Peyer's patch (tissue), 4 donors: ENCODE results near the gene RAB34. TPM values are rescaled to one million over a fixed set of nuclear protein-coding genes. Genes with fewer than 3 reads are reported as not detected.
"Not testable (repeated sequence)": the region's sequence is repeated elsewhere in the genome, so short reads cannot be mapped to it uniquely, and the experiment has no call there.

Source experiments
- DNase-seq, 3 donors: peaks; one replicate each; pipeline ENCODE4 v3.0.0-alpha.2; 2017 to 2019
- H3K27ac ChIP-seq, 4 donors: fragments of 200-600 bp; sonication (generic); one replicate each; pipeline ENCODE4 v1.5.1; 2016 to 2019
- H3K27me3 ChIP-seq, 2 donors: fragments of 200-600 bp; sonication (generic); one replicate each; pipeline ENCODE4 v1.5.1; 2019
- H3K36me3 ChIP-seq, 3 donors: fragments of 200-600 bp; sonication (generic); one replicate each; pipeline ENCODE4 v1.5.1; 2016 to 2019
- H3K4me1 ChIP-seq, 4 donors: fragments of 200-600 bp; sonication (generic); one replicate each; pipeline ENCODE4 v1.5.1; 2016 to 2019
- H3K4me3 ChIP-seq, 4 donors: fragments of 200-600 bp; sonication (generic); 1 replicate in 3 of 4; 2 replicates in 1 of 4; pipeline ENCODE4 v1.5.1; 2016 to 2019; ENCODE audit warnings: mild to moderate bottlenecking in 1 of 4
- H3K9me3 ChIP-seq, 4 donors: fragments of 200-600 bp; sonication (generic); one replicate each; pipeline ENCODE4 v1.5.1; 2016 to 2019; ENCODE audit warnings: mild to moderate bottlenecking in 1 of 4
- POLR2A ChIP-seq, 2 donors: fragments of 450-650 bp; IDR thresholded peaks; one replicate each; pipeline ENCODE4 v1.5.1; 2017; ENCODE audit warnings: antibody characterized with exemption in 2 of 2, mild to moderate bottlenecking in 2 of 2, moderate library complexity in 2 of 2
- total RNA-seq, 4 donors: library from RNA; depleted of rRNA; stranded (reverse); fragments of >200 nt; gene quantifications; one replicate each; pipeline ENCODE4 v1.1.0, GENCODE V29; 2016
- TF ChIP-seq, protein P1 (sequence below), 6 experiments: fragments of 450-650 bp in 4 of 6; fragments of 200-600 bp in 2 of 6; sonication (generic) in 1 of 6; IDR thresholded peaks; one replicate each; pipeline ENCODE4 v1.5.1; 2017 to 2019; ENCODE audit warnings: antibody characterized with exemption in 6 of 6, mild to moderate bottlenecking in 3 of 6, moderate library complexity in 1 of 6

The RAB34 gene
- total RNA-seq, 4 donors from 2014 or later, result 14.5 to 69.3 (median 30.2) TPM

DNA sequence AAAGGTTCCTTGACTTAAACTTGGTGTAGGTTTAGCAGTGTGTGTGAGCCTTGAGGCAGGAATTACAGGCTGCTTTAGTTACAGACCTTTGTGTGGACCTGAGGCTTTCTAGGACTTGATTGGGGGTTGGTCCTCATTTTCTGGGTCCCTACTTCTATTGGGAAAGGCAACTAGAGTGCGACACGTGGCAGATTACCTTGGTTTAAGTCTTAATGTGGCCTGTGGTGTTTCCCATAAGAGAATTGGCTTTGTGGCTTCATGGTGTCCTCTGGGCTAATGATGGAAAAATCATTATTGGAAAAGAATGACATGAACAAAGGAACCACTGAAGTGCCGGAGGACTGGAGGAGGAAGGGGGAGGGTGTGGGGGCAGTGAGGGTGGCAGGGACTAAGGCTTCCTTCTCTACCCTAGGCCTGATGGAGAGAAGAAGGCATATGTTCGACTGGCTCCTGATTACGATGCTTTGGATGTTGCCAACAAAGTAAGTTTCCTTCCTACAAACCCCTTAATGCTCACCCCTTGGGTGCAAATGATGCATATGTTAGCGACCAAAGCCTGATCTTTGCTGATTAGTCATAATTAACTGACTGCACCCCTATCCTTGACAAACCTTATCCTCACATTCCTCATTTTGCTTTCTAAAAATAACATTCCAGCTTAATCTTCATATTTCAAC lies 5.6 kb upstream of the RAB34 start:
- Histone ChIP-seq H3K4me1 (peaks cover 9 to 50% (median 21%) of the 10 kb centered on the region in 4 donors), H3K27ac (no peak overlapping the region), H3K4me3 (no peak overlapping the region), H3K36me3 (peaks cover 0 to 34% (median 0%) of the 10 kb centered on the region in 3 donors), H3K9me3 (no peaks in the 10 kb centered on the region), H3K27me3 (no peaks in the 10 kb centered on the region)
- no peak for DNase-seq
- TF ChIP-seq POLR2A (IDR thresholded peaks at IDR 0.05), result no peak
- TF ChIP-seq, protein P1, sequence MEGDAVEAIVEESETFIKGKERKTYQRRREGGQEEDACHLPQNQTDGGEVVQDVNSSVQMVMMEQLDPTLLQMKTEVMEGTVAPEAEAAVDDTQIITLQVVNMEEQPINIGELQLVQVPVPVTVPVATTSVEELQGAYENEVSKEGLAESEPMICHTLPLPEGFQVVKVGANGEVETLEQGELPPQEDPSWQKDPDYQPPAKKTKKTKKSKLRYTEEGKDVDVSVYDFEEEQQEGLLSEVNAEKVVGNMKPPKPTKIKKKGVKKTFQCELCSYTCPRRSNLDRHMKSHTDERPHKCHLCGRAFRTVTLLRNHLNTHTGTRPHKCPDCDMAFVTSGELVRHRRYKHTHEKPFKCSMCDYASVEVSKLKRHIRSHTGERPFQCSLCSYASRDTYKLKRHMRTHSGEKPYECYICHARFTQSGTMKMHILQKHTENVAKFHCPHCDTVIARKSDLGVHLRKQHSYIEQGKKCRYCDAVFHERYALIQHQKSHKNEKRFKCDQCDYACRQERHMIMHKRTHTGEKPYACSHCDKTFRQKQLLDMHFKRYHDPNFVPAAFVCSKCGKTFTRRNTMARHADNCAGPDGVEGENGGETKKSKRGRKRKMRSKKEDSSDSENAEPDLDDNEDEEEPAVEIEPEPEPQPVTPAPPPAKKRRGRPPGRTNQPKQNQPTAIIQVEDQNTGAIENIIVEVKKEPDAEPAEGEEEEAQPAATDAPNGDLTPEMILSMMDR (IDR thresholded peaks at IDR 0.05), result no peak

DNA sequence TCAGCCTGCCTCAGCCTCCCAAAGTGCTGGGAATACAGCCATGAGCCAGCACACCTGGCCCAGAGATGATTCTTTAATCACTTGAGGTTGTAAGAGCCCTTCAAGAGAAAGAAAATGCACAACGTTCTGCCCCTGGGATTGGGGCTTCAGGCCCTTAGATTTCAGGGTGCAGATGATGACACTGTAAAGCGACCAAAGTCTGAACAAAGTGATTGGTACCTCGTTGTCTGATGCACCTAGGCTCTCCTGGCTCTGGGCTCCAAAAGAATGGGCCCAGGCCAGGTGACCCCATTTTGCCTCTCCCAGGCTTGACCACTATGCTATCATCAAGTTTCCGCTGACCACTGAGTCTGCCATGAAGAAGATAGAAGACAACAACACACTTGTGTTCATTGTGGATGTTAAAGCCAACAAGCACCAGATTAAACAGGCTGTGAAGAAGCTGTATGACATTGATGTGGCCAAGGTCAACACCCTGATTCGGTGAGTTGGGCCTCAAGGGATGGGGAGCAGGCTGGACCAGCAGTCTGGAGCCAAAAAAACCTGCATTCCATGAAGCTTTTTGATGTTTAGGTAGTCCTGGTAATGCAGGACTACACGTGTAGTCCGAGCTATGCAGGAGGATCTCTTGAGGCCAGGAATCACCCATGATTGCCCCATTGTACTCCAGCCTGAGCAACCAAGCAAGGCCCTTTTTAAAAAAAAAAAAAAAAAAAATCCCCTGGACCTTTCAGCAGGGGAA lies 4.9 kb upstream of the RAB34 start:
- Histone ChIP-seq H3K36me3 (peaks cover 0 to 34% (median 0%) of the 10 kb centered on the region in 3 donors), H3K4me1 (peaks cover 9 to 51% (median 23%) of the 10 kb centered on the region in 4 donors), H3K27me3 (no peaks in the 10 kb centered on the region), H3K9me3 (no peaks in the 10 kb centered on the region), H3K4me3 (no peak overlapping the region), H3K27ac (peak overlapping the region in 1 of 4 donors; percentile 91)
- no peak for DNase-seq
- TF ChIP-seq, protein P1 (IDR thresholded peaks at IDR 0.05), result no peak
- TF ChIP-seq POLR2A (IDR thresholded peaks at IDR 0.05), result no peak

DNA sequence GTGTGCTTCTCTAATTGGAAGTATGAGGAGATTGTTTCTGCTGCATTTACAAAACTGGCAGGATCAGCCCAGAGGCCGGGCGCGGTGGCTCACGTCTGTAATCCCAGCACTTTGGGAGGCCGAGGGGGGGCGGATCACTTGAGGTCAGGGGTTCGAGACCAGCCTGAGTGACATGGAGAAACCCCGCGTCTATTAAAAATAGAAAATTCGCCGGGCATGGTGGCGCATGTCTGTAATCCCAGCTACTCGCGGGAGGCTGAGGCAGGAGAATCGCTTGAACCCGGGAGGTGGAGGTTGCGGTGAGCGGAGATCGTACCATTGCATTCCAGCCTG lies 3.3 kb upstream of the RAB34 start:
- Histone ChIP-seq H3K4me1 (peaks cover 9 to 47% (median 26%) of the 10 kb centered on the region in 4 donors), H3K4me3 (peak overlapping the region; percentile 52 to 96 (median 78)), H3K27ac (peak overlapping the region in 1 of 4 donors; percentile 91), H3K36me3 (peaks cover 0 to 34% (median 0%) of the 10 kb centered on the region in 3 donors)
- not testable (repeated sequence) for H3K27me3 ChIP-seq, H3K9me3 ChIP-seq, DNase-seq

DNA sequence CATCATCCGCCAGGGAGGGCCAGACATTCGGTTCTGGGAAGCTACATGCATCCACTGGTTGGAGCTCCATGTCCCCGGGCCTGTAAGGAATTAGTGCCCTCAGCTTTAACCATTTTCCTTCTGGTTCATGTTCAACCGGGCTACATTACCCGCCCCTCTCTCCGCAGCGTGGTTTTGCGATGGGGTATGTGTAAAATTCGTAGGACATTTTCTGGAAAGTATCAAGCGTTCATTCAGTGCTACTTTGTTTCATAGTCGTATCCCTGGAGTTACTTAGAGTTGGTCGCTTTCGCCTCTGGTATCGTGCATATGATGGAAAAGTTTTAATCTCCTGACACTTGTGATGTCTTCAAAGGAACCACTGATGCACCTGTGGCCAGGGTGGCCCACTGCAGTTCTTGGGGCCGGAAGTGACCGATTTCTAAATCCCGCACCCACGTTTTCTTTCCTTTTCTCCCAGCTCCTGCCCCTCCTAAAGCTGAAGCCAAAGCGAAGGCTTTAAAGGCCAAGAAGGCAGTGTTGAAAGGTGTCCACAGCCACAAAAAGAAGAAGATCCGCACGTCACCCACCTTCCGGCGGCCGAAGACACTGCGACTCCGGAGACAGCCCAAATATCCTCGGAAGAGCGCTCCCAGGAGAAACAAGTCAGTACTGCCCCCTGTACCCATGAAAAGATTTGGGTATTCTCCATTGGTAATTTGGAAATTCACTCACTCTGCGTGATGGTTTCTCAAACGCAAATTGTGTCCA lies 2.8 kb upstream of the RAB34 start:
- TF ChIP-seq POLR2A (IDR thresholded peaks at IDR 0.05), result no peak
- TF ChIP-seq, protein P1 (IDR thresholded peaks at IDR 0.05), result peak in 3 of 6 experiments; percentile 13 to 30 (median 23)
- no peak for DNase-seq
- peaks cover 9 to 43% (median 23%) of the 10 kb centered on the region in 4 donors for H3K4me1 ChIP-seq
- H3K27ac ChIP-seq, result peak overlapping the region; percentile 62 to 92 (median 89)
- peak overlapping the region; percentile 52 to 96 (median 78) for H3K4me3 ChIP-seq
- H3K9me3 ChIP-seq, result no peaks in the 10 kb centered on the region
- H3K27me3 ChIP-seq, result no peaks in the 10 kb centered on the region
- H3K36me3 ChIP-seq, result peaks cover 0 to 34% (median 0%) of the 10 kb centered on the region in 3 donors

GRCh38 chr17:28719021-28719433 lies 1.4 kb upstream of the RAB34 start:
- DNase-seq, result no peak
- peaks cover 9 to 38% (median 21%) of the 10 kb centered on the region in 4 donors for H3K4me1 ChIP-seq
- peaks cover 0 to 39% (median 0%) of the 10 kb centered on the region in 3 donors for H3K36me3 ChIP-seq

More at GRCh38 chr17:28719021-28719433, 1.4 kb upstream of the RAB34 start:
- peak in 1 of 2 donors; percentile 44 for TF ChIP-seq POLR2A (IDR thresholded peaks at IDR 0.05)
- TF ChIP-seq, protein P1 (IDR thresholded peaks at IDR 0.05), result no peak
- Histone ChIP-seq H3K27ac (peak overlapping the region; percentile 62 to 92 (median 90)), H3K9me3 (no peaks in the 10 kb centered on the region), H3K27me3 (no peaks in the 10 kb centered on the region), H3K4me3 (peak overlapping the region; percentile 52 to 96 (median 78))
